ENCODE measurements around the gene CPAMD8. TPM values are rescaled to one million over a fixed set of nuclear protein-coding genes. Genes with fewer than 3 reads are reported as not detected.
"Not testable (repeated sequence)": the region's sequence is repeated elsewhere in the genome, so short reads cannot be mapped to it uniquely, and the experiment has no call there.

The CPAMD8 gene
- total RNA-seq, 3 donors from 2014 or later: 2.3 to 5.8 (median 3.1) TPM

DNA sequence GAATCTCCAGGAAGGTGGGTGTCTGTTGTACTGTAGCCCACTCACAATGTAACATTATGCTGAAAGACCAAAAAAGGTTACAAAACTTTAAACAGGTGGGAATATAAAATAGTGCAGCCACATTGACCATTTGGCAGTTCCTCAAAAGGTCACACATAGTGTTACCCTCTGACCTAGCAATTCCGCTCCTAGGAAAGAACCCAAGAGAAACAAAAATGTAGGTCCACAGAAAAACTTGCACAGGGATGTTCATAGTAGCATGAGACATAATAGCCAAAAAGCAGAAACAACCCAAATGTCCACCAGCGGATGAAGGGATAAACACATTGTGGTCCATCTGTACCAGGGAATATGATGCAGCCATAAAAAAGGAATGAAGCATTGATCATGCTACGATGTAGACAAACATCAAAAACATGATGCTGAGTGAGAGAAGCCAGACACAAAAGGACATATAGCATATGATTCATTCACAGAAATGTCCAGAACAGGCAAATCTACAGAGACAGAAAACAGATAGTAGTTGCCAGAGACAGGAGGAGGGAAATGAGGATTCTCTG lies 27.9 kb downstream of the CPAMD8 start:
- ATAC-seq (no peak), DNase-seq (no peak)
- Histone ChIP-seq H3K4me3 (no peak overlapping the region), H3K4me1 (ENCODE audit: low read depth) (no peaks in the 10 kb centered on the region), H3K36me3 (ENCODE audit: low read depth) (no peaks in the 10 kb centered on the region), H3K9me3 (no peaks in the 10 kb centered on the region)
- intact Hi-C loops (cut with DNase I, micrococcal nuclease): no loop called here
- TF ChIP-seq, protein P1, sequence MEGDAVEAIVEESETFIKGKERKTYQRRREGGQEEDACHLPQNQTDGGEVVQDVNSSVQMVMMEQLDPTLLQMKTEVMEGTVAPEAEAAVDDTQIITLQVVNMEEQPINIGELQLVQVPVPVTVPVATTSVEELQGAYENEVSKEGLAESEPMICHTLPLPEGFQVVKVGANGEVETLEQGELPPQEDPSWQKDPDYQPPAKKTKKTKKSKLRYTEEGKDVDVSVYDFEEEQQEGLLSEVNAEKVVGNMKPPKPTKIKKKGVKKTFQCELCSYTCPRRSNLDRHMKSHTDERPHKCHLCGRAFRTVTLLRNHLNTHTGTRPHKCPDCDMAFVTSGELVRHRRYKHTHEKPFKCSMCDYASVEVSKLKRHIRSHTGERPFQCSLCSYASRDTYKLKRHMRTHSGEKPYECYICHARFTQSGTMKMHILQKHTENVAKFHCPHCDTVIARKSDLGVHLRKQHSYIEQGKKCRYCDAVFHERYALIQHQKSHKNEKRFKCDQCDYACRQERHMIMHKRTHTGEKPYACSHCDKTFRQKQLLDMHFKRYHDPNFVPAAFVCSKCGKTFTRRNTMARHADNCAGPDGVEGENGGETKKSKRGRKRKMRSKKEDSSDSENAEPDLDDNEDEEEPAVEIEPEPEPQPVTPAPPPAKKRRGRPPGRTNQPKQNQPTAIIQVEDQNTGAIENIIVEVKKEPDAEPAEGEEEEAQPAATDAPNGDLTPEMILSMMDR (IDR thresholded peaks at IDR 0.05): no peak

DNA sequence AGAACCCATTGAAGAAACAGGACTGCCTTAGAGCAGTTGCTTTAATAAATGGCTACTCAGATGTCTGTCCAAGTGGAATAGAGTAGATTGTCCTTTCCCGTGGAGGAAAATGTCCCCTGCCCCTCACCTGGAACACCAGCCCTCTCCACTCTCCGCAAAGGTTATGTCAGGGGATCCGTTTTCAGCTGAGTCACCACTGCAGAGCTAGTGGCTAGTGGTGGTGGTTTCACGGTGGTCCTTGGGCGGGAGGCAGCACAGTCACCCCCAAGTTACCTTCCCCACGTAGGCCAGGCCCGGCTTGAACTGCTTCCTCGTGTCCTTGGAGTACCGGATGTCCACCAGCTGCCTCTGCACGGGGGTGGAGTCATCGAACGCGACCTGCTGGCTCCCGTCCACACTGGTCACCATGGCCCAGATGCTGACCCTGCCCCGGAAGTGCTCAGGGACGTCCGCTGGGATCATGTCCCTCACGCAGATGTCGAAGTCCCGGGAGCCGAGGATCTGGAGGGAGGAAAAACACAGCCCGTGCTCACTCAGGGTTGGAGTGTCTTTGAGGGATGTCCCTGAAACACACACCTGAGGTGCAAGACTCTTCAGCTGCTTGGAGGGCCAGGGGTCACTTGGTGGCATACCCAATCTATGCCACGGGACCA lies 29.6 kb downstream of the CPAMD8 start:
- DNase-seq, ATAC-seq: not testable (repeated sequence)

DNA sequence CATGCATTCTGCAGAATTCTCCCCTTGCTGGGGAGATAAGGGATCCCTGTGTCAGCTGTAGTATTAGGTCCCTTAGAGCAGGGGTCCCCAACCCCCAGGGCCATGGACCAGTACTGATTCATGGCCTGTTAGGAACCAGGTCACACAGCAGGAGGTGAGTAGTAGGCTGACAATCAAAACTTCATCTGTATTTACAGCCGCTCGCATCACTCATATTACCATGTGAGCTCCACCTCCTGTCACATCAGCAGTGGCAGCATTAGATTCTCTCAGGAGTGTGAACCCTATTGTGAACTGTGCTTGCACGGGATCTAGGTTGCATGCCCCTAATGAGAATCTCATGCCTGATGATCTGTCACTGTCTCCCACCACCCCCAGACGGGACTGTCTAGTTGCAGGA lies 37.9 kb downstream of the CPAMD8 start:
- Histone ChIP-seq H3K4me1 (ENCODE audit: low read depth) (no peaks in the 10 kb centered on the region), H3K9me3 (no peaks in the 10 kb centered on the region), H3K4me3 (no peak overlapping the region), H3K36me3 (ENCODE audit: low read depth) (no peaks in the 10 kb centered on the region)
- intact Hi-C loops (cut with DNase I, micrococcal nuclease): no loop called here
- DNase-seq (no peak), ATAC-seq (no peak)
- TF ChIP-seq, protein P1 (IDR thresholded peaks at IDR 0.05): no peak

More for the DNA sequence above, 29.6 kb downstream of the CPAMD8 start:
- intact Hi-C loops (cut with DNase I, micrococcal nuclease); H3K4me1 ChIP-seq (ENCODE audit: low read depth); H3K9me3 ChIP-seq; H3K4me3 ChIP-seq; H3K36me3 ChIP-seq (ENCODE audit: low read depth): not testable (repeated sequence)

DNA sequence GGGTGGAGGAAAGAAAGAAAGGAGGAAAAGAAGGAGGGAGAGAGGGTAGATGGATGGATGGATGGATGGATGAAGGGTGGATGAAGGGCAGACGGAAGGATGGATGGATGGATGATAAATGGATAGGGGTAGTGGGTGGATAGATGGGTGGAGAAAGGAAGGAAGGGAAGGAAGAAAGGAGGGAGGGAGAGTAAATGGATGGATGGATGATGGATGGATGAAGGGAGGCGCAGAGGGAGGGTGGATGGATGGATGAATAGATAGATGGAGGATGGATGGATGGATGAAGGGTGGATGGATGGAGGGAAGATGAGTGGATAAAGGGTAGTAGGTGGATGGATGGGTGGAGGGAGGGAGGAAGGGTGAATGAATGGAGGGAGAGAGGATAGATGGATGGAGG lies 41.2 kb downstream of the CPAMD8 start:
- intact Hi-C loops (cut with DNase I, micrococcal nuclease): no loop called here
- Histone ChIP-seq H3K36me3 (ENCODE audit: low read depth) (no peaks in the 10 kb centered on the region), H3K4me1 (ENCODE audit: low read depth) (no peaks in the 10 kb centered on the region), H3K4me3 (no peak overlapping the region), H3K9me3 (no peaks in the 10 kb centered on the region)
- ATAC-seq: no peak
- TF ChIP-seq, protein P1 (IDR thresholded peaks at IDR 0.05): no peak
- DNase-seq: no peak

DNA sequence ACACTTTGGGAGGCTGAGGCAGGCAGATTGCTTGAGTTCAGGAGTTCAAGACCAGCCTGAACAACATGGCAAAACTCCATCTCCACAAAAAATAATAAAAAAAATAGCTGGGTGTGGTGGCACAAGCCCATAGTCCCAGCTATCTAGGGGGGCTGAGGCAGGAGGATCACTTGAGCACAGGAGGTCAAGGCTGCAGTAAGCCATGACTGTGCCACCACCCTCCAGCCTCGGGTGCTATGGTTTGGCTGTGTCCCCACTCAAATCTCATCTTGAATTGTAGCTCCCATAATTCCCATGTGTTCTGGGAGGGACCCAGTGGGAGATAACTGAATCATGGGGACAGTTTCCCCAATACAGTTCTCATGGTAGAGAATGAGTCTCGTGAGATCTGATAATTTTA lies 44.0 kb downstream of the CPAMD8 start:
- H3K36me3 ChIP-seq (ENCODE audit: low read depth); DNase-seq; H3K4me3 ChIP-seq; ATAC-seq; H3K4me1 ChIP-seq (ENCODE audit: low read depth); H3K9me3 ChIP-seq; intact Hi-C loops (cut with DNase I, micrococcal nuclease): not testable (repeated sequence)

DNA sequence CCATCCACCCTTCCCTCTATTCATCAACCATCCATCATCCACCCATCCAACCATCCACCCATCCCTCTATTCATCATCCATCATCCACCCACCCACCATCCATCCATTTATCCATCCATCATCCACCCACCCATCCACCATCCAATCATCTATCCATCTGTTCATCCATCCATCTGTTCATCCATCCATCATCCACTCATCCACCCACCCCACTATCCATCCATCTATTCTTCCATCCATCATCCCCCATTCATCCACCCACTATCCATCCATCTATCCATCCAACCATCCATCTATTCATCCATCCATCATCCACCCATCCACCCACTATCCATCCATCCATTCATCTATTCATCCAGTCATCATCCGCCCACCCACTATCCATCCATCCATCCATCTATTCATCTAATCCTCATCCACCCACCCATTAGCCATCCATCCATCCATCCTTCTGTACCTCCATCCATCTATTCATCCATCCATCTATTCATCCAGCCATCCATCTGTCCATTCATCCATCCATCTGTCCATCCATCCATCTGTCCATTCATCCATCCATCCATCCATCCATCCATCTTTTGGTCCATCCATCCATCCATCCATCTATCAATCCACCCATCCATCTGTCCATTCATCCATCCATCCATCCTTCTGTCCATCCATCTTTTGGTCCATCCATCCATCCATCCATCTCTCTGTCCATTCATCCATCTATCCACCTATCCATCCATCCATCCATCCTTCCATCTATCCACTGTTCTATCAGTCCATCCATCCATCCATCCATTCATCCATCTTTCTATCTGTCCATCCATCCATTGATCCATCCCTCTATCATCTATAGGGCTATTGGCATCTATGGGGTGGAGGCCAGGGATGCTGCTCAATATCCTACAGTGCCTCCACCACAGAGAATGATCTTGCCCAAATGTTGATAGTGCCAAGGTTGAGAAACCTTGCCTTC lies 47.5 kb downstream of the CPAMD8 start:
- TF ChIP-seq, protein P1 (IDR thresholded peaks at IDR 0.05): no peak
- intact Hi-C loops (cut with DNase I, micrococcal nuclease): no loop called here
- no peak overlapping the region for H3K4me3 ChIP-seq
- DNase-seq (no peak), ATAC-seq (no peak)
- no peaks in the 10 kb centered on the region for H3K9me3 ChIP-seq
- H3K4me1 ChIP-seq (ENCODE audit: low read depth): no peaks in the 10 kb centered on the region
- H3K36me3 ChIP-seq (ENCODE audit: low read depth): no peaks in the 10 kb centered on the region

All from mucosa of descending colon (tissue), 3 donors.